Measurements from ENCODE around the gene TMEM190.
A peak's percentile ranks its signal among the peaks of the same experiment; 100 is the strongest.
"Not testable (repeated sequence)": the region's sequence is repeated elsewhere in the genome, so short reads cannot be mapped to it uniquely, and the experiment has no call there.

Gene TMEM190

GRCh38 chr19:55400281-55401087, 23.9 kb downstream of the TMEM190 start:
- Histone ChIP-seq H3K36me3 (ENCODE audit: control insufficient read depth in 1 of 2, insufficient read depth in 2 of 2, low read length in 2 of 2) (peaks cover 40 to 42% of the 10 kb centered on the region in 2 experiments), H3K23ac (ENCODE audit: low read length) (no peak overlapping the region), H2BK5ac (ENCODE audit: low read depth, low read length, poor library complexity) (no peak overlapping the region), H3K4me1 (ENCODE audit: control insufficient read depth in 1 of 2, insufficient read depth in 2 of 2, low read length in 2 of 2) (peaks cover 0 to 1% of the 10 kb centered on the region in 2 experiments), H3K79me2 (ENCODE audit: control insufficient read depth, insufficient read depth, low read length, poor library complexity) (peaks cover 2% of the 10 kb centered on the region), H3K9me3 (ENCODE audit: insufficient read depth, low read depth, low read length) (peaks cover 2% of the 10 kb centered on the region), H3K4ac (ENCODE audit: low read depth, low read length) (no peak overlapping the region), H3K14ac (ENCODE audit: low read length) (no peak overlapping the region), H3K4me2 (ENCODE audit: low read length) (no peak overlapping the region), H4K12ac (ENCODE audit: low read depth, low read length) (no peak overlapping the region), H2AFZ (ENCODE audit: insufficient read depth, low read length, poor library complexity) (no peak overlapping the region), H3K9ac (ENCODE audit: low read length) (no peak overlapping the region), H4K91ac (ENCODE audit: low read depth, low read length) (no peak overlapping the region), H3K4me3 (ENCODE audit: low read depth, low read length) (no peak overlapping the region), H3K27ac (ENCODE audit: low read depth, low read length) (no peak overlapping the region), H3K27me3 (ENCODE audit: insufficient read depth, low read length) (no peaks in the 10 kb centered on the region), H2AK5ac (ENCODE audit: low read length) (no peak overlapping the region), H2BK12ac (ENCODE audit: low read length) (no peak overlapping the region), H3K18ac (ENCODE audit: low read length) (no peak overlapping the region), H2BK120ac (ENCODE audit: insufficient read depth, low read length, poor library complexity) (no peak overlapping the region), H3K79me1 (ENCODE audit: low read length) (no peaks in the 10 kb centered on the region), H4K8ac (ENCODE audit: low read depth, low read length) (no peak overlapping the region)
- WGBS (ENCODE audit: extremely low coverage, insufficient coverage, insufficient read length): no CpG with 5 or more reads among the region's 14 CpGs
- DNase-seq: peak; percentile 26 to 46

GRCh38 chr19:55401390-55401789, 24.8 kb downstream of the TMEM190 start:
- not testable (repeated sequence) for H3K79me1 ChIP-seq (ENCODE audit: low read length); H2BK120ac ChIP-seq (ENCODE audit: insufficient read depth, low read length, poor library complexity); H3K9me3 ChIP-seq (ENCODE audit: insufficient read depth, low read depth, low read length); H3K79me2 ChIP-seq (ENCODE audit: control insufficient read depth, insufficient read depth, low read length, poor library complexity); H3K4me3 ChIP-seq (ENCODE audit: low read depth, low read length); H3K9ac ChIP-seq (ENCODE audit: low read length); H3K4ac ChIP-seq (ENCODE audit: low read depth, low read length); H4K12ac ChIP-seq (ENCODE audit: low read depth, low read length); H3K4me2 ChIP-seq (ENCODE audit: low read length); H4K91ac ChIP-seq (ENCODE audit: low read depth, low read length); H2AK5ac ChIP-seq (ENCODE audit: low read length); H3K14ac ChIP-seq (ENCODE audit: low read length); H2BK5ac ChIP-seq (ENCODE audit: low read depth, low read length, poor library complexity); DNase-seq; H4K8ac ChIP-seq (ENCODE audit: low read depth, low read length); H3K27ac ChIP-seq (ENCODE audit: low read depth, low read length); H3K27me3 ChIP-seq (ENCODE audit: insufficient read depth, low read length); H2BK12ac ChIP-seq (ENCODE audit: low read length); H3K23ac ChIP-seq (ENCODE audit: low read length); H2AFZ ChIP-seq (ENCODE audit: insufficient read depth, low read length, poor library complexity); H3K18ac ChIP-seq (ENCODE audit: low read length)
- H3K36me3 ChIP-seq (ENCODE audit: control insufficient read depth in 1 of 2, insufficient read depth in 2 of 2, low read length in 2 of 2): peaks cover 49 to 51% of the 10 kb centered on the region in 2 experiments
- H3K4me1 ChIP-seq (ENCODE audit: control insufficient read depth in 1 of 2, insufficient read depth in 2 of 2, low read length in 2 of 2): peaks cover 7 to 10% of the 10 kb centered on the region in 2 experiments
- WGBS (ENCODE audit: extremely low coverage, insufficient coverage, insufficient read length): no CpG with 5 or more reads among the region's 28 CpGs

- H2AK5ac ChIP-seq (ENCODE audit: low read length): no peak overlapping the region
- peaks cover 4% of the 10 kb centered on the region for H3K79me1 ChIP-seq (ENCODE audit: low read length)
- no peak overlapping the region for H3K4me3 ChIP-seq (ENCODE audit: low read depth, low read length)
- peaks cover 2% of the 10 kb centered on the region for H3K9me3 ChIP-seq (ENCODE audit: insufficient read depth, low read depth, low read length)
- no peak overlapping the region for H2BK120ac ChIP-seq (ENCODE audit: insufficient read depth, low read length, poor library complexity)
- no peak overlapping the region for H4K12ac ChIP-seq (ENCODE audit: low read depth, low read length)
- H2BK12ac ChIP-seq (ENCODE audit: low read length): no peak overlapping the region
- peaks cover 15% of the 10 kb centered on the region for H3K79me2 ChIP-seq (ENCODE audit: control insufficient read depth, insufficient read depth, low read length, poor library complexity)
- no peak overlapping the region for H2AFZ ChIP-seq (ENCODE audit: insufficient read depth, low read length, poor library complexity)
- no peak overlapping the region for H3K9ac ChIP-seq (ENCODE audit: low read length)
- H3K18ac ChIP-seq (ENCODE audit: low read length): no peak overlapping the region
- H3K4ac ChIP-seq (ENCODE audit: low read depth, low read length): no peak overlapping the region
- H3K27ac ChIP-seq (ENCODE audit: low read depth, low read length): no peak overlapping the region
- H3K27me3 ChIP-seq (ENCODE audit: insufficient read depth, low read length): no peaks in the 10 kb centered on the region
- no peak overlapping the region for H3K14ac ChIP-seq (ENCODE audit: low read length)
- peaks cover 51 to 56% of the 10 kb centered on the region in 2 experiments for H3K36me3 ChIP-seq (ENCODE audit: control insufficient read depth in 1 of 2, insufficient read depth in 2 of 2, low read length in 2 of 2)
- H4K8ac ChIP-seq (ENCODE audit: low read depth, low read length): no peak overlapping the region
- H3K4me2 ChIP-seq (ENCODE audit: low read length): no peak overlapping the region
- whole genome bisulfite sequencing (ENCODE audit: extremely low coverage, insufficient coverage, insufficient read length): no CpG with 5 or more reads among the region's 2 CpGs
- no peak overlapping the region for H2BK5ac ChIP-seq (ENCODE audit: low read depth, low read length, poor library complexity)
- DNase-seq: peak; percentile 34 to 37
- peaks cover 12 to 16% of the 10 kb centered on the region in 2 experiments for H3K4me1 ChIP-seq (ENCODE audit: control insufficient read depth in 1 of 2, insufficient read depth in 2 of 2, low read length in 2 of 2)
- no peak overlapping the region for H3K23ac ChIP-seq (ENCODE audit: low read length)
- no peak overlapping the region for H4K91ac ChIP-seq (ENCODE audit: low read depth, low read length)
These were observed 25.9 kb downstream of the TMEM190 start for GRCh38 chr19:55402509-55402908.

GRCh38 chr19:55405638-55406037, 29.0 kb downstream of the TMEM190 start:
- Histone ChIP-seq H3K27me3 (ENCODE audit: insufficient read depth, low read length) (no peaks in the 10 kb centered on the region), H2BK120ac (ENCODE audit: insufficient read depth, low read length, poor library complexity) (no peak overlapping the region), H2AFZ (ENCODE audit: insufficient read depth, low read length, poor library complexity) (no peak overlapping the region), H4K91ac (ENCODE audit: low read depth, low read length) (no peak overlapping the region), H3K27ac (ENCODE audit: low read depth, low read length) (no peak overlapping the region), H3K9me3 (ENCODE audit: insufficient read depth, low read depth, low read length) (peaks cover 6% of the 10 kb centered on the region), H4K8ac (ENCODE audit: low read depth, low read length) (no peak overlapping the region), H3K4me2 (ENCODE audit: low read length) (peak overlapping the region; percentile 73), H3K14ac (ENCODE audit: low read length) (no peak overlapping the region), H2AK5ac (ENCODE audit: low read length) (no peak overlapping the region), H3K79me2 (ENCODE audit: control insufficient read depth, insufficient read depth, low read length, poor library complexity) (peaks cover 18% of the 10 kb centered on the region), H4K12ac (ENCODE audit: low read depth, low read length) (no peak overlapping the region), H2BK12ac (ENCODE audit: low read length) (no peak overlapping the region), H2BK5ac (ENCODE audit: low read depth, low read length, poor library complexity) (no peak overlapping the region), H3K4ac (ENCODE audit: low read depth, low read length) (peak overlapping the region; percentile 22), H3K36me3 (ENCODE audit: control insufficient read depth in 1 of 2, insufficient read depth in 2 of 2, low read length in 2 of 2) (peaks cover 48 to 52% of the 10 kb centered on the region in 2 experiments), H3K79me1 (ENCODE audit: low read length) (peaks cover 12% of the 10 kb centered on the region), H3K4me1 (ENCODE audit: control insufficient read depth in 1 of 2, insufficient read depth in 2 of 2, low read length in 2 of 2) (peaks cover 12 to 19% of the 10 kb centered on the region in 2 experiments), H3K9ac (ENCODE audit: low read length) (no peak overlapping the region), H3K4me3 (ENCODE audit: low read depth, low read length) (no peak overlapping the region), H3K18ac (ENCODE audit: low read length) (no peak overlapping the region), H3K23ac (ENCODE audit: low read length) (no peak overlapping the region)
- DNase-seq: no peak
- WGBS (ENCODE audit: extremely low coverage, insufficient coverage, insufficient read length): no CpG with 5 or more reads among the region's 5 CpGs
